C4-2B (cell line): ENCODE measurements around the gene TMEM135.

Experiments used
- H3K27ac ChIP-seq: fragments of 450-650 bp; 2 replicates; pipeline ENCODE4 v1.5.1; 2017
- CTCF ChIP-seq: fragments of 450-650 bp; conservative IDR thresholded peaks from 2 replicates; pipeline ENCODE4 v1.5.1; 2017; ENCODE audit warnings: mild to moderate bottlenecking
- ZFX ChIP-seq: fragments of 450-650 bp; IDR thresholded peaks from 2 replicates; pipeline ENCODE4 v1.6.1; 2017

The TMEM135 gene

DNA sequence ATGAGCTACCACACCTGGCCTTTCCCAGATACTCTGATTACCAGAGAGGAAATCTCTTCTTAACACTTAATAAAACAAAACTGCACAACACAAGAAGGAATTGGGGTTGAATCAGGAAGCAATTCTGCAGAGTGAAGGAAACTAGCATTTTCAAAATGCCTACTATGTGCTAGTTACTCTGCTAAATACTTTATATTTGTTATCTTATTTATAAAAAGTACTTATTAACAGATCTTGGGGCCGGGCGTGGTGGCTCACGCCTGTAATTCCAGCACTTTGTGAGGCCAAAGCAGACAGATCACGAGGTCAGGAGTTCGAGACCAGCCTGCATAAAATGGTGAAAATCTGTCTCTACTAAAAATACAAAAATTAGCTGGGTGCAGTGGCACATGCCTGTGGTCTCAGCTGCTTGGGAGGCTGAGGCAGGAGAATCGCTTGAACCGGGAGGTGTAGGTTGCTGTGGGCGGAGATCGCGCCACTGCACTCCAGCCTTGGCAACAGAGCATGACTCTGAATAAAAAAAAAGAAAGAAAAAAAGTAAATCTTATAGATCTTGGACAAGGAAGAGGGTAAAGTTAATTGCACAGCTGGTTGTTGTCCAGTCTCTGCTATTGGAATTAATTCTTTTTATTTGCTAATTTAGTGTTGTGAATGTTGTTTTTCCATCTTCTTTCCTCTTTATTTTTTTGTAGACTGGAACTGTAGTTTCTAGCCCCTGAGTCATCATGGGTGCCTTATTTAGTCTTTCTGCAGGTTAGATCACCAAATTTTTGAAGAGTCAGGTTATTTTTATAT, 22.1 kb downstream of the TMEM135 start:
- H3K27ac ChIP-seq = no peak overlapping the region
- no peak for TF ChIP-seq CTCF
- no peak for TF ChIP-seq ZFX

GRCh38 chr11:87061766-87062165, 24.0 kb downstream of the TMEM135 start:
- no peak overlapping the region for H3K27ac ChIP-seq
- TF ChIP-seq ZFX (no peak), CTCF (no peak)

GRCh38 chr11:87063982-87064381, 26.2 kb downstream of the TMEM135 start:
- H3K27ac ChIP-seq = no peak overlapping the region
- TF ChIP-seq CTCF (no peak), ZFX (no peak)

DNA sequence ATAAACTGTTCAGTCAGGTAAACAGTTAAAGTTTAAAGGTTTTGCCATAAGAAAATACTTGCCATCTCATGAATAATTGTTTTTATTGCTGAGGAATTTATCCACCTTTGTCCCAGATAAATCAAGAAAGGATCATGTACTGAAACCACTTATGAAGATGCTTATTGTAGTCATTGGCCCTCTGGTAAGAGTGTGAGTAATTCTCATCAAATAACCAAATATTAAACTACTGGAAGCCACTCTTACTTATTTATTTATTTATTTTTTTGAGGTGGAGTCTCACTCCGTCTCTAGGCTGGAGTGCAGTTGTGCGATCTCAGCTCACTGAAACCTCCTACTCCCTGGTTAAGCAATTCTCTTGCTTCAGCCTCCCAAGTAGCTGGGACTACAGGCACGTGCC, 35.1 kb downstream of the TMEM135 start:
- H3K27ac ChIP-seq = no peak overlapping the region
- TF ChIP-seq ZFX = no peak
- TF ChIP-seq CTCF = no peak

- H3K27ac ChIP-seq = no peak overlapping the region
- no peak for TF ChIP-seq CTCF
Measured at GRCh38 chr11:87076260-87076783, 38.6 kb downstream of the TMEM135 start.

GRCh38 chr11:87076874-87077429, 39.2 kb downstream of the TMEM135 start:
- no peak overlapping the region for H3K27ac ChIP-seq
- no peak for TF ChIP-seq CTCF
- TF ChIP-seq ZFX = no peak

GRCh38 chr11:87081358-87081757, 43.6 kb downstream of the TMEM135 start:
- no peak overlapping the region for H3K27ac ChIP-seq
- TF ChIP-seq ZFX = no peak
- no peak for TF ChIP-seq CTCF
